MM.1S (cell line): ENCODE measurements around the gene PPP1R16B.

Source experiments
- EZH2phosphoT487 ChIP-seq: fragments of 300-600 bp; sonication (generic); IDR thresholded peaks from 2 replicates; pipeline ENCODE4 v1.6.1; 2018; ENCODE audit warnings: antibody characterized with exemption, low read length
- TF ChIP-seq, protein P1 (sequence below): fragments of 300-600 bp; sonication (generic); IDR thresholded peaks from 2 replicates; pipeline ENCODE4 v1.5.1; 2016; ENCODE audit warnings: antibody characterized with exemption, low read length, mixed read lengths

DNA sequence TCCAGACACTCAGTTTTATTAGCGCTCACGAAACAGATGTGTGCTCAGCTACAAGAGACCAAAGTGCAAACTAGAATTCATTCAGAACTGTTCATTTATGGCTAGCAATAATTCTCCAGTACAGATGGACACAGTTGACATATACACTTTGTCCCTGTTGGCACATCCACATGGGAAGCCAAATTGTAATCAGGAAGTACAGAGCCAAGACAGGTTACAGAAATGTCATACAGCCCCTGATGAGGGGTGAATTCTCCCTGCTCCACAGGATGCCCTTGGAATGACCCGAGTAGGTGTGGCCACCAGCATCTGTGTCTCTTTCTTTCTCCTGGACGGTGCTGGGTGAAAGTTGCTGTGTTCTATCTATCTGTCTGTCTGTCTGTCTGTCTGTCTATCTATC, 164.2 kb downstream of the PPP1R16B start:
- TF ChIP-seq, protein P1, sequence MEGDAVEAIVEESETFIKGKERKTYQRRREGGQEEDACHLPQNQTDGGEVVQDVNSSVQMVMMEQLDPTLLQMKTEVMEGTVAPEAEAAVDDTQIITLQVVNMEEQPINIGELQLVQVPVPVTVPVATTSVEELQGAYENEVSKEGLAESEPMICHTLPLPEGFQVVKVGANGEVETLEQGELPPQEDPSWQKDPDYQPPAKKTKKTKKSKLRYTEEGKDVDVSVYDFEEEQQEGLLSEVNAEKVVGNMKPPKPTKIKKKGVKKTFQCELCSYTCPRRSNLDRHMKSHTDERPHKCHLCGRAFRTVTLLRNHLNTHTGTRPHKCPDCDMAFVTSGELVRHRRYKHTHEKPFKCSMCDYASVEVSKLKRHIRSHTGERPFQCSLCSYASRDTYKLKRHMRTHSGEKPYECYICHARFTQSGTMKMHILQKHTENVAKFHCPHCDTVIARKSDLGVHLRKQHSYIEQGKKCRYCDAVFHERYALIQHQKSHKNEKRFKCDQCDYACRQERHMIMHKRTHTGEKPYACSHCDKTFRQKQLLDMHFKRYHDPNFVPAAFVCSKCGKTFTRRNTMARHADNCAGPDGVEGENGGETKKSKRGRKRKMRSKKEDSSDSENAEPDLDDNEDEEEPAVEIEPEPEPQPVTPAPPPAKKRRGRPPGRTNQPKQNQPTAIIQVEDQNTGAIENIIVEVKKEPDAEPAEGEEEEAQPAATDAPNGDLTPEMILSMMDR = no peak
- no peak for TF ChIP-seq EZH2phosphoT487
